Nucleus accumbens (tissue), 56 donors: ENCODE measurements around the gene MYMX.

Source experiments
- DNase-seq, 56 donors: peaks; one replicate each; lab custom pipeline; 2025; lab: John Stamatoyannopoulos, UW

MYMX gene

GRCh38 chr6:44247338-44248302, 30.9 kb downstream of the MYMX start:
- DNase-seq: peak in 51 of 56 donors; percentile 31 to 93 (median 77)

- no peak for DNase-seq
Observed at GRCh38 chr6:44248579-44248978, 31.9 kb downstream of the MYMX start.

GRCh38 chr6:44249082-44249748, 32.5 kb downstream of the MYMX start:
- no peak for DNase-seq

- no peak for DNase-seq
Observed at GRCh38 chr6:44250067-44250717, 33.5 kb downstream of the MYMX start.

- no peak for DNase-seq
Observed at GRCh38 chr6:44250718-44251123, 34.0 kb downstream of the MYMX start.

- DNase-seq: no peak
Observed at GRCh38 chr6:44251576-44252524, 35.1 kb downstream of the MYMX start.

- DNase-seq: peak in 4 of 56 donors; percentile 16 to 28 (median 22)
Observed at GRCh38 chr6:44253307-44254101, 36.8 kb downstream of the MYMX start.

- peak in 3 of 56 donors; percentile 7 to 35 (median 16) for DNase-seq
Observed at GRCh38 chr6:44254191-44255104, 37.7 kb downstream of the MYMX start.

- peak in 1 of 56 donors; percentile 54 for DNase-seq
Observed at GRCh38 chr6:44255105-44255808, 38.5 kb downstream of the MYMX start.

- DNase-seq: peak in 2 of 56 donors; percentile 47 to 56
Observed at GRCh38 chr6:44255871-44256774, 39.4 kb downstream of the MYMX start.

- peak in 1 of 56 donors; percentile 84 for DNase-seq
Observed at GRCh38 chr6:44256775-44257024, 40.0 kb downstream of the MYMX start.

GRCh38 chr6:44257025-44257752, 40.5 kb downstream of the MYMX start, which contains the start of gene SLC35B2:
TSS of gene SLC35B2 (minus strand) at chr6:44257528. CDS start at chr6:44257410, 118 bp downstream.
- peak; percentile 50 to 97 (median 88) for DNase-seq

- peak in 2 of 56 donors; percentile 37 to 49 for DNase-seq
Observed at GRCh38 chr6:44257753-44258324, 41.1 kb downstream of the MYMX start.

GRCh38 chr6:44258325-44258863, 41.7 kb downstream of the MYMX start:
- no peak for DNase-seq

GRCh38 chr6:44258921-44259320, 42.2 kb downstream of the MYMX start:
- no peak for DNase-seq
